HUES48 (cell line): ENCODE results near the gene ZNF324.

Source experiments
- H3K27ac ChIP-seq: one replicate; pipeline ENCODE4 v1.7.0; 2013; ENCODE audit warnings: low read depth, low read length, inconsistent platforms
- H3K27me3 ChIP-seq: 2 replicates; pipeline ENCODE4 v1.6.1; 2013; ENCODE audit warnings: mild to moderate bottlenecking, low read length; ENCODE audit not compliant: control insufficient read depth, insufficient read depth
- H3K36me3 ChIP-seq: 2 replicates; pipeline ENCODE4 v1.6.1; 2013; ENCODE audit warnings: low read length; ENCODE audit not compliant: control insufficient read depth, insufficient read depth
- H3K4me1 ChIP-seq: 2 replicates; pipeline ENCODE4 v1.6.1; 2013; ENCODE audit warnings: mild to moderate bottlenecking, low read length; ENCODE audit not compliant: control insufficient read depth, insufficient read depth
- H3K4me3 ChIP-seq: 2 replicates; pipeline ENCODE4 v1.5.1; 2013; ENCODE audit warnings: mild to moderate bottlenecking, low read depth, low read length
- H3K9ac ChIP-seq: 2 replicates; pipeline ENCODE4 v1.6.1; 2013; ENCODE audit warnings: mild to moderate bottlenecking, low read depth, low read length, moderate library complexity
- H3K9me3 ChIP-seq: 2 replicates; pipeline ENCODE4 v1.6.1; 2013; ENCODE audit warnings: low read length; ENCODE audit not compliant: control insufficient read depth, insufficient read depth

ZNF324 gene

DNA sequence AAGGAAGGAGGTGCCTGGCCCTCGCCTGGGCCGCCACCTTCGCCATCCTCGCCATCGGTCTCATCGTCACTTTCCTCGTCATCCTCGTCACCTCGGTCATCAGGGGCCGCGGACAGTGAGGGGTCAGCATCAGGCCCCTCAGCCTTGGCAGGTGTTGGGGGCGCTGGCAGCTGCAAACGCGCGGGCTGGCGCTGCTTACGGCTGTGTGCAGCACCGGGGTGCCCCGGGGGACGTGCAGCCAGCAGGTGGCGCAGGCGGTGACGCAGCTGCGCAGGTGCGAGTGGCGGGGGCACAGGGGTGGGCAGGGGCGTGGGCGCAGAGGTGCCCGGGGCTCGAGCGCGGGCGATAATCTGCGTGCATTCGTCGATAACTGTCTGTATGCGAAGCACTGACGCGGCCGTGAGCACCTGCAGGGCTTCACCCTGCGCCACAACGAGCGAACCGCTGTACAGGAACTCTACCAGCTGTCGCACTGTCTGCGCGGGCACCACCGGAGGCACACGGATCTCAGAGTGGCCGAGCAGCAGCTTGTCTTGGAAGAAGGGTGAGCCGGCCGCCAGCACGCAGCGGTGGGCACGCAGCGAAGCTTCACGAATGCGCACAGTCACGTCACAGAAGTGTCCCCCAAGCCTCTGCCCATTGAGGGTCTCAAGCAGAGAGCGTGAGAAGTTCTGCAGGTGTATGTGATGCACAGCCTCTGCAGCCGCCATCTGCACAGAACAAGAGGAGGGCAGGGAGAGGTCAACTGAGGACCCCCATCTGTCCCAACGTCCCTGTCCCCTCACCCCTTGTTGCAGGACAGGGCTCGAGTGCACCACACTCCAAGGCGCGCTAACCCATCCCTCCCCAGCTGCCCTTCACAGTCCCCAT is 50.3 kb downstream of the ZNF324 start:
- Histone ChIP-seq H3K4me1 (peaks cover 24% of the 10 kb centered on the region), H3K9ac (no peak overlapping the region), H3K36me3 (peaks cover 3% of the 10 kb centered on the region; the same call in 1 of the 2 replicates), H3K27ac (no peak overlapping the region), H3K27me3 (no peaks in the 10 kb centered on the region), H3K9me3 (no peaks in the 10 kb centered on the region), H3K4me3 (no peak overlapping the region)

DNA sequence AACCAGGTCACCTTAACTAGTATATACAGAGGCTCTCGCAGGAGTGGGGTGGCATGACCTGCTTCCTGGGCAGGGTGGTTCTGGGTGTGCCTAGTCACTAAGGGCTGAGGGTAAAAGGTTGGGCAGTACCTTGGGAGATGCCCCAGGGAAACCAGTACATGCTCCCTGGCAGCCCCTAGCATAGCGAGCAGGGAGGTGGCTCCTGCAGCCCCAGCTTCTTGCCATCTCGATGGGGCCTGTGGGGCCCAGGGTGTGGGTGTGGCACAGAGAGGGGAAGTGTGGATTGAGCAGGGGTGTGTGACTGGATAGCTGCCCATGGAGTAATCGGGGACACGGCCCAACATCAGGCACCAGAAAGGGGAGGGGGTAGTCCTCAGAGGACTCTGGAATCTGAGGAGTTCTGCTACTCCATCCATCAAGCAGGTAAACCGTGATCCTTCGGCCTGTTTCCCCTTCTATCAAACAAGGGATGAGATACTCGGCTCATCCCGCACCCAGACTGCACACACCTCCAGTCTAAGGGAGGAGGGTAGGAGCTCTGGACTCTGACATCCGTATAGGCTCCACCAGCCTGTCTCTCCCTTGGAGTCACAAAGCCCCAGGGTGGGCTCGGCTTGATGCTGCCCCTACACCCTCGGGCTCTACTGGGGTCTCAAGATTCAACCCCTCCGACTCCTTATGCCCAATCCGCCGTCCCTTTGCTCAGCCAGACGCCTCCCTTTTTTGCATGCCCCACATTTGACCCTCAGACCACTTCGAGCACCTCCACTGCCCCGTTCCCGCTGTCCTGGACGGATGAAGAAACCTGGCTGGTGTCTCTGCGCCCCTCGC is 51.6 kb downstream of the ZNF324 start:
- Histone ChIP-seq H3K4me3 (peak overlapping the region; percentile 71), H3K27ac (peak overlapping the region; percentile 99), H3K9me3 (no peaks in the 10 kb centered on the region), H3K27me3 (no peaks in the 10 kb centered on the region), H3K9ac (peak overlapping the region; percentile 94), H3K36me3 (peaks cover 3% of the 10 kb centered on the region; the same call in 1 of the 2 replicates), H3K4me1 (peaks cover 27% of the 10 kb centered on the region)

DNA sequence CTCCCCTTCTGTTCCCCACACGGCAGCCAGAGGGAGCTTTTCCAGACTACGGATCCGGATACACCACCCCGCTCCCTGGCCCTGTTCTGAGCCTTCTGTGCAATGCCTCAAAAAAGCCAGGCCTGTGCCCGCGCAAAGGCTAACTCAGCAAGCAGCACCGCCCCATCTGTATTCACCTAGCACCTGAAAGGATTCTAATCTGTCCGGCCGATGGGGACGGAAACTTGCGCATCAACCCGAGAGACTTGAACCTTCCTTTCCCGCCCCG is 52.1 kb downstream of the ZNF324 start:
- Histone ChIP-seq H3K27ac (peak overlapping the region; percentile 99), H3K27me3 (no peaks in the 10 kb centered on the region), H3K9ac (peak overlapping the region; percentile 94), H3K9me3 (no peaks in the 10 kb centered on the region), H3K4me3 (peak overlapping the region; percentile 71), H3K36me3 (peaks cover 3% of the 10 kb centered on the region; the same call in 1 of the 2 replicates), H3K4me1 (peaks cover 27% of the 10 kb centered on the region)

DNA sequence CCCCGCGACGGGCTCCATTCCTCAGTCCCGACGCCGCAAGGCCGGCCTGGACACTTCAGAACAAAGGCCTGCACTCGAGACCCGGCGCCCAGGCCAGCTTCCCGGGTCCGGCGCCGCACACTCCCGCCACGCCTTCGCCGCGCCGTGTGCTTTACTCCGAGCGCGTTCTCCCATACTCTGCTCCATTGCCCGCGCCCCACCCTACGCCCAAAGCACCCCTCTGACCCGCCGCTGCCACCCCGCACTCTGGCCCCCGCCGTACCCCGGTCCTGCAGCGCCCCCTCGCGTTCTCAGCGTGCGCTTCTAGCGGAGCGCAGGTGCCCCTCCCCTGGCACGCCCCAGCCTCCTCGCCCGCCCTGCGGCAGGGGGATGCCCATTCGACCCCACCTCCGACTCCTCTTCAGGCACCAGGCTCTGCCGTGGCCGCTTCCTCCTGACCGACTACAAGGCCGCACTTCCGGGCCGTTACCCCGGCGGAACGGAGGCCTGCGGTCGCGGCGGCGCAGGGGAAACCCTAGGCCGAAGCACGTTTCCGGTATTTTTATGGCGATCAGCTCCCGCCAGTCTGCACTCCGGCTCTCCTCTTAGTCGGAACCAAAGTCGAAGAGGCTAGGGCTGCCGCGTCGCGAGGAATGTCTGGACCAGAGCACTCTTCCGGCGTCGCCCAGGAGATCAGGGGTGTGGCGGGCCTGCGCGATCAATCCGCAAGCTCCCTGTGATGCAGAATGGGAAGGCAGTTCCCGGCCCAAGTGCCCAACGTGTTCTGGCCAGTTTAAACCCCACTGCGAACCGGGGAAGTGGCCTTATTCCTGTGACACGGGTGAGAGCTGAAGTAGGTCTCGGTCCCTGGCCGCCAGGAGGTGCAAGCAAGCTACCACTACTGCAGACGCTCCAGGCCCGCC is 52.7 kb downstream of the ZNF324 start, which contains the start of gene ZBTB45:
ZBTB45 (minus strand) TSS at position 456 of the 902 bp plus-strand sequence. CDS start 2,137 bp downstream, outside the sequence.
- H3K4me3 ChIP-seq = peak within 1 kb of the TSS; percentile 71
- no peaks in the 10 kb centered on the region for H3K9me3 ChIP-seq
- H3K27ac ChIP-seq = peak within 1 kb of the TSS; percentile 99
- H3K4me1 ChIP-seq = peaks cover 24% of the 10 kb centered on the region
- no peaks in the 10 kb centered on the region for H3K27me3 ChIP-seq
- peaks cover 3% of the 10 kb centered on the region; the same call in 1 of the 2 replicates for H3K36me3 ChIP-seq
- peak within 1 kb of the TSS; percentile 94 for H3K9ac ChIP-seq

DNA sequence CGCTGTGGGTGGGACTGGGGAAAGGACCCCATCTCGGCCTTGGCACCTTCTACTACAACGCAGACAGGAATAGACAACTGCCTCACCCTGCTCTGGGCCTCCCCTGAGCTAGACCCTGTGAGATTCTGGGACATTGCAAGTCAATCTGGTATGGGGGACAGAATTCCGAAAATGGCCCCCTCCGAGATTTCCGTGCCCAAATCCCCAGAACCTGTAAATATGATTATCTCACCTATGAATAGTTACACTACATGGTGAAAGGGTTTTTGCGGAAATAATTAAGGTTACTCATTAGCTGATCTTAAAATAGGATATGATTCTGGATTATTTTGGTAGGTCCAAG is 53.3 kb downstream of the ZNF324 start:
- H3K4me1 ChIP-seq = peaks cover 23% of the 10 kb centered on the region
- no peaks in the 10 kb centered on the region for H3K27me3 ChIP-seq
- no peaks in the 10 kb centered on the region for H3K9me3 ChIP-seq
- peak overlapping the region; percentile 94 for H3K9ac ChIP-seq
- peaks cover 3% of the 10 kb centered on the region; the same call in 1 of the 2 replicates for H3K36me3 ChIP-seq
- peak overlapping the region; percentile 71 for H3K4me3 ChIP-seq
- peak overlapping the region; percentile 99 for H3K27ac ChIP-seq

DNA sequence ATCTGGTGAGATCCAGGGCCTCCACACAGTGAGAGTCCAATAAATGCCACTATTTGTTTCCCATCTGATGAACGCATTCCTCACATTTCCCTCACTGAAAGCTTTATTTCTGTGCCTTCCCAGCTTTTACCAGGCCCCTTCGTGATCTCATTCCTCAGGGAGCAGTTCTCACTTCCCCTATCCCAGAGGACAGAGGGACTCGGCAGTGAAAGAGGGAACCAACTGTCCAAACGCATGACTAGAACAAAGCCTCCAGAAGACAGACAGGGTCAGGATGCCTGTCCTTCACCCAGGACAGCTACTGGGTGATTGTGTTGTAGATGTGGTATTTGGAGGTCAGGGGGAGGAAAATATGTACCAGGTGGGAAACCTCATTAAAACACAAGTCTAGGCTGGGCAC is 54.8 kb downstream of the ZNF324 start:
- H3K4me3 ChIP-seq = no peak overlapping the region
- no peaks in the 10 kb centered on the region for H3K27me3 ChIP-seq
- H3K9me3 ChIP-seq = no peaks in the 10 kb centered on the region
- peaks cover 22% of the 10 kb centered on the region for H3K4me1 ChIP-seq
- H3K27ac ChIP-seq = no peak overlapping the region
- no peak overlapping the region for H3K9ac ChIP-seq
- peaks cover 3% of the 10 kb centered on the region; the same call in 1 of the 2 replicates for H3K36me3 ChIP-seq

DNA sequence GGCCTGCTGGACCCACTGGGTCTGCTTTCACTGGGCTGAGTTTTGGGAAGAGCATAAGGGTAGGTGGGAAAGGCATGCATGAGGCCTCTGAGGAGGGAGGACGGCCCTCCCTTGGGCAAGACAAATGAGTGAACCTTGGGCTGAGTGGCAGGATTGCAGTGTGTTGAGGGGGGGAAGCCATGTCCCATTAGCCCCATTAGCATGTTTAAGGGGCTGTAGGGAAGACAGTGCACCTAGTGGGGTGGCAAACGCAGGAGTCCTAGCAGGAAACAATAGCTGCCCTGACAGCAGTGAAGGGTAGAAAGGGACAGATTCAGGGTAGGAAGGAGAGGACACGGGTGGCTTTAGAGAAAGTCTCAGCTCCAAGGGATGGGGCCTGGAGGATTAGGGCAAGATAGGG is 55.8 kb downstream of the ZNF324 start:
- Histone ChIP-seq H3K36me3 (no peaks in the 10 kb centered on the region), H3K4me3 (no peak overlapping the region), H3K27ac (no peak overlapping the region), H3K4me1 (peaks cover 22% of the 10 kb centered on the region), H3K9me3 (no peaks in the 10 kb centered on the region), H3K27me3 (no peaks in the 10 kb centered on the region), H3K9ac (no peak overlapping the region)
